C4-2B (cell line): ENCODE results near the gene TIAM2.

Experiments used
- CTCF ChIP-seq: fragments of 450-650 bp; conservative IDR thresholded peaks from 2 replicates; pipeline ENCODE4 v1.5.1; 2017; ENCODE audit warnings: mild to moderate bottlenecking
- ZFX ChIP-seq: fragments of 450-650 bp; IDR thresholded peaks from 2 replicates; pipeline ENCODE4 v1.6.1; 2017

GRCh38 chr6:155219858-155220301, 224.8 kb downstream of the TIAM2 start:
- no peak for TF ChIP-seq CTCF
- no peak for TF ChIP-seq ZFX
